IPS DF 4.7 (cell line): ENCODE results near the gene IL36A.

ENCODE experiments used
- DNase-seq: peaks from one replicate; pipeline ENCODE4 v3.0.0-alpha.2; 2013; ENCODE audit warnings: low spot score; ENCODE audit errors: extremely low read depth

IL36A gene

GRCh38 chr2:113002677-113003076 lies 2.6 kb upstream of the IL36A start:
- no peak for DNase-seq

- no peak for DNase-seq
These were observed 2.0 kb downstream of the IL36A start for GRCh38 chr2:113007250-113007649.

GRCh38 chr2:113009622-113010021 lies 4.4 kb downstream of the IL36A start:
- no peak for DNase-seq

GRCh38 chr2:113010088-113010487 lies 4.8 kb downstream of the IL36A start:
- no peak for DNase-seq

- DNase-seq, result no peak
These were observed 5.8 kb downstream of the IL36A start for GRCh38 chr2:113011108-113011507.

GRCh38 chr2:113012436-113013335 lies 7.4 kb downstream of the IL36A start:
- no peak for DNase-seq

- DNase-seq, result no peak
These were observed 8.0 kb downstream of the IL36A start for GRCh38 chr2:113013336-113013661.

GRCh38 chr2:113014067-113014466 lies 8.8 kb downstream of the IL36A start:
- no peak for DNase-seq

GRCh38 chr2:113015042-113015441 lies 9.8 kb downstream of the IL36A start:
- no peak for DNase-seq

GRCh38 chr2:113015655-113016054 lies 10.4 kb downstream of the IL36A start:
- DNase-seq, result no peak

GRCh38 chr2:113018509-113018908 lies 13.2 kb downstream of the IL36A start:
- DNase-seq, result no peak

GRCh38 chr2:113021312-113021711 lies 16.1 kb downstream of the IL36A start:
- DNase-seq, result no peak

- no peak for DNase-seq
These were observed 19.5 kb downstream of the IL36A start for GRCh38 chr2:113024764-113025163.

GRCh38 chr2:113025737-113026136 lies 20.5 kb downstream of the IL36A start:
- DNase-seq, result no peak

GRCh38 chr2:113027691-113028090 lies 22.4 kb downstream of the IL36A start:
- DNase-seq, result no peak

GRCh38 chr2:113028112-113028511 lies 22.9 kb downstream of the IL36A start:
- DNase-seq, result no peak

- DNase-seq, result no peak
These were observed 27.5 kb downstream of the IL36A start for GRCh38 chr2:113032737-113033136.

- DNase-seq, result no peak
These were observed 28.8 kb downstream of the IL36A start for GRCh38 chr2:113034016-113034415.

GRCh38 chr2:113036763-113037162 lies 31.5 kb downstream of the IL36A start:
- no peak for DNase-seq

GRCh38 chr2:113038291-113038690 lies 33.0 kb downstream of the IL36A start:
- no peak for DNase-seq

- DNase-seq, result no peak
These were observed 33.9 kb downstream of the IL36A start for GRCh38 chr2:113039158-113039557.

- no peak for DNase-seq
These were observed 34.5 kb downstream of the IL36A start for GRCh38 chr2:113039719-113040118.

GRCh38 chr2:113041871-113042270 lies 36.6 kb downstream of the IL36A start:
- no peak for DNase-seq
